HG03108 (cell line): ENCODE results near the gene HS3ST4.
"Not testable (repeated sequence)": the region's sequence is repeated elsewhere in the genome, so short reads cannot be mapped to it uniquely, and the experiment has no call there.

Experiments used
- ATAC-seq: cut with Tn5 transposase; IDR thresholded peaks from one replicate; pipeline ENCODE4 v1.9.1; 2021; ENCODE audit warnings: moderate library complexity; ENCODE audit not compliant: unreplicated experiment

HS3ST4 gene

DNA sequence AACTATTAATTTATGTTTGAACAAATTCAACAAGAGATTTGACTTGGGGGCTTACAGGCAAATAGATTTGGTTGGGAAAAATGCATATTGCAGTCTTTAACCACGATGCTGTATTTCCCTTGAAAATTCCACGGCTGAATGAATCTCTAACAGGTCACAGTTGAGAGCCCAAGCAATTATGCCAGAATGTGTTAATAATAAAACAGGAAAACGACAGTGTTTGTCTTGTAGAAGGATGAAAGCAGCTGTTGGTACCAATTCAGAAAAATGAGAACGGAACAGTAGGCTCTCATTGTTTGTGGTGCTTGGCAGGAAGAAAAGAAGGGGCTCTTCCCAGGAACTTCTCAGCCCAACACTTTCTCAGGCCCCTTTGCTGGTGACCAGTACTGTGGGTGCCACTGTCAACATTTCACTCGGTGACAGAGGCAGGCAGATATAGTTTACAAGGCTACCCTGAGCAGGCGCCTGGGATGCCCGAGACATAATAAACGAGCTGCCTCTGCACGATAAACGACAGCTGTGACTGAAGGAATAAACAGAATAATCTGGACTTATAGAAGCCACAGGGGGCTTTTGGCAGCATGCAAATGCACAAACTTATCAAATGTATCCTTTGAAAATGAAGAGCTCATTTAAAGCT is 387.1 kb downstream of the HS3ST4 start:
- ATAC-seq, result no peak

DNA sequence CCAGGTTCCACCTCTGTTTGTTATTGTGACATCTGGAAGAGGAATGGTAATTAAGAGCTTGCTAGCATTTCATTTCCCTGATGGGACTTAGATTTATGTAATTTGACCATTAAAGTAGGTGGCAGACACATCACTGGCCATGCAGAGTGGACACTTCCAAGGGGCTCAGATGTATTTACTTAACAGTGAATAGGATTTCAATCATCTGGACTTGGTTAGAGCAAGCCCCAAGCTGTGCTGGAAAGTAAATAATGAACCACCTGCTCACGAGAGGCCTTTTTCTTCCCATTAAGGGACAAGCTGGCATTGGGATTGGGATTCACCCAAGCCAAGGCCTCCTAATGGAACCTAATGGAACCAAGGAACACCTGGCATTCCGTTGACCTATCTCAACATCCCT is 395.3 kb downstream of the HS3ST4 start:
- ATAC-seq, result no peak

DNA sequence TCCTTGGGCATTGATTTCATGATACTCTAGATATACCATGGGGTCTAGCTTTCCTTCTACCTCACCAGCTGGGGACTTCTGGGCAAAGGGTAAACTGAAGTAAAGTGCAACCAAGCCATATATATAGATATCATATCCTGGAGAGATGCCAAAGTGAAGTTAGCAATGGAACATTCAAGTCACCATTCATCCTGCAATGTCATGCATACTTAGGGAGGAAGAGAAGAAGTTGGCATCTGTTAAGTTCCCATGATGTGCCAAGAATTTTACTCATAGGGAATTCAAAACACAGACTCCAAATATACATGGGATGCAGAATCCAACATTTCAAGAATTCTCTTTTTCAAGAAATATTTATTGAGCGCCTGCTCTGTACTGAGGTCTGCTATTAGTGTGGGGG is 399.8 kb downstream of the HS3ST4 start:
- no peak for ATAC-seq

GRCh38 chr16:26098206-26098605 is 406.4 kb downstream of the HS3ST4 start:
- not testable (repeated sequence) for ATAC-seq

GRCh38 chr16:26102369-26102768 is 410.6 kb downstream of the HS3ST4 start:
- no peak for ATAC-seq

GRCh38 chr16:26108836-26109505 is 417.2 kb downstream of the HS3ST4 start:
- no peak for ATAC-seq

- no peak for ATAC-seq
Observed at GRCh38 chr16:26111900-26112299, 420.1 kb downstream of the HS3ST4 start.

DNA sequence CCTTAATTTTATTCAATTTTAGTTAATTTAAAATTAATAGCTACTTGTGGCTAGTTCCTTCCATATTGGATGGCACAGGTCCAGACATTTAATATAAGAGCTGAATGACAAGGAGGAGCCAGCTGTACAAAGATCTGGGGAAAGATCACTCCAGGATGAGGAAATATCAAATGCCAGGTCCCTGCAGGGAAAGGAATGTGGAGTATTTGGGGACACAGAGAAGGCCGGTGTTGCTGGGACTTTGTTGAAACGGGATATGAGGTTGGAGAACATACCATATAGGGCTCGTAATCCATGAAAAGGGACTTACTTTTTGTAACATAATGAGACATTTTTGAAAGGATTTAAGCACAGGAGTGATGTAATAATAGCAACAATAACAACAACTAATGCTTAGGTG is 426.8 kb downstream of the HS3ST4 start:
- ATAC-seq, result no peak

- no peak for ATAC-seq
Observed at GRCh38 chr16:26120729-26121128, 429.0 kb downstream of the HS3ST4 start.

DNA sequence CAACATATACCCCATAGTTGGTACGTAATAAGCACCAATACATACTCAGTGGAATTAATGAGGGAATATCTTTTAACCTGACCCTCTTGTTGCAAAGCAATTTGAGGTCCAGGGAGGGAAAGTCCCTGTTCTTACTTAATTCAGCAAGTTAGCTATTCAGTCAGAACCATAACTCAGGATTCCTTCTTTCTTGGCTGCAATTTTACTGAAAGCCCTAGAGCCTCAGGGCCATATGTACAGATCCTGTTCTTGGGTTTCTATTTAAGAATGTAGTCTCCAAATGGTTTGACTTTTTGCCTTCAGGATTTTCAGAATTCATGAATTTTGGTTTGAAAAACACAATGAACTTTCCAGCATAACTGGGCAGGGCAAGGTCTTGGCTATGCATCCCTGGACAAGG is 436.5 kb downstream of the HS3ST4 start:
- no peak for ATAC-seq

DNA sequence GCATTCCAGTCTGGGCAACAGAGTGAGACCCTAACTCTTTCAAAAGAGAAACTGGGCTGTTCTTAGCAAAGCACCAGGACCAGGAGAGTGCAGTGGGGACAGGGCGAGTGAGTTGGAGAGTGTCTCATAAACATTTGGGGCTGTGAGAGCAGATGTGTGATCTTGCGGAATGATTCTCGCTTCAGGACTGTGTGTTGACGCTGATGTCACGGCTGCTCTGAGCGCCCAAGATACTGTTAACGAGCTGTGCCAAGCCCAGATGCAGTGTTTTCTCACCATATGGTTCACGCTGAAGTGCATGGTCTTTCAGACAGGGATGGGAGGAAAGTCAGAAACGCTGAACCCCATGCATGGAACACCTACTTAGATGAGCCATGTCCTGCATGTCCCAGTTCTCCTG is 438.2 kb downstream of the HS3ST4 start:
- ATAC-seq, result no peak

DNA sequence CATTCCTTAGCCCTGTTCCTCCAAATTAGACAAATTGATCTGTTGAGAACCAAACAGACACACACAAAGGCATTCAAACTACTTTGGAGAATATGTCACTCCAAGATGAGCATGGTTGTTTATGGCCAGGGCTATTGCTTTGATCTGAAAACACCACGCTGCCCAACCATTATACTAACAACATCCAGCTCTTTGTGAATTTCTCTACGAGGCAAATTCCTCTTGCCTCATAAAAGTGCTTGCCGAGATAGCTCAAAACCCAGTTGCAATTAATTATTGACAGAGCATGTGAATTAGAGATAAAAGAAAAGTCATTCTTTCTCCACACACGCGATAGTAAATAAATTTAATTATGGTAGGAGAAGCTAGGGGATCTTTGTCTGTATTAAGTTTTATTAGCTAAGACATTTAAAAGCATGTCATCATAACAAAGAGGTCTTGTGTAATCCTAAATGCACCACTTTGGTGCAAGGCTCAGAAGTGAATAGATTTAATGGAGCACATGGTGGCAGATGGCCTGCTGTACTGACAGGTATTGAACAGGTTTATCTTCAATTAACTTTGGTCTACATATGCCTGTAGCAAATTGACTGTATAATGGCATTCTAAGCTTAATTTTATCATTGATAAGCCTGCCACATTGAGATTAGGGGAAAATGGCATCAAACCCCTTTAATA is 441.8 kb downstream of the HS3ST4 start:
- ATAC-seq, result no peak

DNA sequence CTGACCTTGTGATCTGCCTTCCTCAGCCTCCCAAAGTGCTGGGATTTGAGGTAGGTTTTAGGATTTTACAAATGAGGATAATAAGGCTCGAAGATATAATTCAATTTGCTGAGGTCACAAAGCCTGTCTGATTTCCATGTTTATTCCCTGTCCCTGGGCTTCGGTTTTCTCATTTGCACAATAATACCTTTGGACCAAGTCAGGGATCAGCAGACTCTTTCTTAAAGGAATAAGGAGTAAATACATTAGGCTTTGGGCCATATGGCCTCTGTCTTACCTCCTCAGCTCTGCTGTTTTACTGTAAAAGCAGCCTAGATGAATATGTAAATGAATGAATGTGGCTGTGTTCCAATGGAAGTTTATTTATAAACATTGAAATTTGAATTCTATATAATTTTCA is 442.8 kb downstream of the HS3ST4 start:
- ATAC-seq, result no peak

GRCh38 chr16:26137956-26138355 is 446.2 kb downstream of the HS3ST4 start:
- no peak for ATAC-seq

- ATAC-seq, result no peak
Observed at GRCh38 chr16:26139091-26139490, 447.3 kb downstream of the HS3ST4 start.

GRCh38 chr16:26139884-26140283 is 448.1 kb downstream of the HS3ST4 start:
- no peak for ATAC-seq

DNA sequence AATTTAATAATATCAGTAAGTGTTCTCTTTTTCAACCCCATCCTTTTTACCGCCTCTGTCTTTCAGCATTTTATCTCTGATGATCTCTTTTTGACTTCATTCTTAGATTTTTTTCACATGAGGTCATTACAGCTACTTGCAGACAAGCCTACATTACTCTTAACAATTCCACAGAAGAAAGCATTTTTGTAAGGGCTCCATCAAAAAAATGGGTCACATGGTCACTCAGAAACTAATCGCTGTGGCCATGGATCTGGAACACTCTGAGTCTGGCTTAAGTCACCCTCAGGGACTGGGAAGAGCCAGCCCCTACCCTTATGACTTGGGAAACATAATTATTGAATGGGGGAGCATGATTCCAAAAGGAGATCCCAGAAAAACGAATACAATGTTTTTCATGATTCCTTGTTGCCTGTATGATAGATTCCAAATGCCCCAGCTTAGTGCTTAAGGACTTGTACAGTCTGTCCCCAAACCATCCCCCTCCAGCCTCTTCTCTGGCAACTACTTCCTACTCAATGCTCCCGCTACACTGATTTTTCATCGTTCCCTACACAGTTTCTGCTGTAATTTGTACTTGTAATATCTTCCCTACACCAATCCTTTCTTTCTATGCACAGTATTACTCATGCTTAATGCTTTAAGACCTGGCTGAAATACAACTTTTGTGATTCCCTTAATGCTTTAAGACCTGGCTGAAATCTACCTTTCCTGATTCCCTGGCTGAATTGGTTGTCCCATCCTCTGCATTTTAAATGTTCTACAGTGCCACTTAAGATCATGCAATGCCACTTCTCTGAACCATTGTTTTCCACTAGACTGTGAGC is 457.8 kb downstream of the HS3ST4 start:
- ATAC-seq, result no peak

DNA sequence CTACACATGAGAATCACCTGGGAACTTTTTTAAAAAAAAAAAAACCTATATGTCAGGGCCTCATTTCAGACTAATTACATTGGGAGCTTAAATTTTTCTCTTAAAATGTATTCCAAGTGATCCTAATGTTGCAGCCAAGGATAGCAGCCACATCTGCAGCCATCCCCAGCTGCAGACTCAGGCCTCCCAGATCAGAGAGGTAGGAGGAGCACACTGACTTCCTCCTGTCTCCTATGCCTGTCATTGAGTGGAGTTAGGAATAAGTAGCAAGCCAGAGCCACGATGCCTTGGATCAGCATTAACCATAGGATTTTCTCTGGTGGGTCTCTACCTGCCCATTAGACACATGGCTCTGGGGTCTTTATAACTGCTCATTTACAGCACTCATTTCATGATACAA is 463.5 kb downstream of the HS3ST4 start:
- ATAC-seq, result no peak

DNA sequence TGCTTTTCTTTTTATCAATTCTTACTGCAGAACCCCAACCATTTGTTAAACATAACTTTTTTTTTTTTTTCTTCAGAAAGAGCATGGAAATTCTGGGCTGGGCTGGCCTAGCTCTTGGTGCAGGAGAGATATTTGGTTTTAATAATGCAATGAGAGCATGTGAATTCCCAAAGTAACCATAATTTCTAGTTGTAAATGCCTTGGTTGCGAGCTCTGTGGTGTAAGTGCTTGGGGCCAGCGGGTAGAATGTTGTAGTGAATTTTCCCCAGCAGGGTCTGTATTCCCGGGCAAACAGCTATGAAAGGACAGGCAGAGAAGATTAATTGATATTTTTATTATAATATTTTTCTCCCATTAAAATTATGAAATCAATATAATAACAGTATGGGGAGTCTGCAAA is 465.6 kb downstream of the HS3ST4 start:
- ATAC-seq, result no peak

GRCh38 chr16:26158142-26158759 is 466.5 kb downstream of the HS3ST4 start:
- ATAC-seq, result no peak
